Measurements from ENCODE around the gene RIPOR1. TPM values are rescaled to one million over a fixed set of nuclear protein-coding genes. Genes with fewer than 3 reads are reported as not detected.
"Not testable (repeated sequence)": the region's sequence is repeated elsewhere in the genome, so short reads cannot be mapped to it uniquely, and the experiment has no call there.

RIPOR1 gene
- polyA plus RNA-seq, 6 donors from 2014 or later, result 3.4 to 34.5 (median 16.5) TPM

DNA sequence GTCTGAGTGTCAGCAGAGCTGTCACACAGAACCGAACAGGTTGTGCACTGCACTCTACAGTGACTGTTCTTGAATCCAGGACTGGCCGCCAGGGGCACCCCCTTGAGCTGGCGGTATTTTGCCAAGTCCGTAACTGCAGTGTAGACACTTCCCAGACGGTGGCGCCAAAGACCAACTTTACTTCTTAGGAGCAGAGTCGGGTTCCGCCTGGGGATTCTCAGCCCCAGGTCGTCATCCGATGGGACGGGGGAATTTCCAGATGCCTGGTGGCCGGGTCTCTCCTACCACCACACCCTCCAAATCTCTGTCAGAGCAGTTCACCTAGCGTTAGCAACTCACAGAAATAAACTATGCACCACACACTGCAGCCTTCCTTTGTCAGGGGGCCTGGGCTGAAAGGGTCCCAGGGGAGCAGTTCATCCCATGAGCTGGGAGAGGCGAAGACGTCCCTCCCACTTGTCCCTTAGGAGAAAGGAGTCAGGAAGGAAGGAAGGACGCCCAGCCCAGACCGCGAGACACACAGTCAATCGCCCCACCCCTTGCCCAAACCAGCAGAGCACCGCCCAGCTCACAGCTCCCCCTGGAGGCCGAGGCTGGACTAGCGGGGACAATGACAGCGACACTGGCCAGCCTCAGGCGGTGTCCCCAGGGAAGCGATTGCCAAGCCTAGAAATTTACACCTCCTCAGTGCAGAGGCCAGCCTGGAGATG is 7.4 kb upstream of the RIPOR1 start:
- H3K36me3 Mint-ChIP-seq, result no peaks in the 10 kb centered on the region
- no peaks in the 10 kb centered on the region for H3K9me3 Mint-ChIP-seq

DNA sequence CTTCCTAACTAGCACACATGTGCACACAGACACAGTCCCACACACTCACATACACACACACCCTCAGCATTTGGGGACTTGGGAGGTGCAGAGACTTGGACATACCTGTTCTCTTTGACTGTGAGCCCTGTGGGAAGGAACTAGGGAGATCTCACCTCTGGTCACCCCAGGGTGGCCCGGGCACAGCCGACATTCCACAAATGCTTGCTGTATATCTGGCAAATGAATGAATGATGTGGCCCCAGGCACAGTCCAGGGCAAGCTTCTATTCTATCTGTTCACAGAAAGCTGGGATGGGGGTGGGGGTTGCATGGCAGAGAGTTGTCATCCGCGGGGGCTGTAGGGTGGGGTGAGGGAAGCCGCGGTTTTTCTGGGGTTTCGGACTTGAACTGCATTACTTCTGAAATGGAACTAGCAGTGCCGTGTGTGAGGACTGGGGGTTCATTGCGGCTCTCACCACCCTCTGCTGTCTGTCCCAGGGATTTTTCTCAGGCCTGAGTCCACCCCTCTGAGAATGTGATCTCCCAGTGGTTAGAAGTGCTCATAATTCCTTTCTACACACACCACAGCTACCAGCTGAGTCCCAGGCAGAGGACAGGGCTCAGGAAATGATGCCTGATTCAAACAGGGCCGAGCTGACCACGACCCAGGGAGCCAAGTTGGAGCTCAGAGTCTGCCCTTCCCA is 3.3 kb upstream of the RIPOR1 start:
- Mint-ChIP-seq H3K9me3 (no peaks in the 10 kb centered on the region), H3K27me3 (no peaks in the 10 kb centered on the region), H3K4me1 (peaks cover 37 to 64% (median 56%) of the 10 kb centered on the region in 3 donors), H3K4me3 (peak overlapping the region in 2 of 8 donors; percentile 7 to 85), H3K36me3 (no peaks in the 10 kb centered on the region), H3K27ac (peak overlapping the region in 4 of 6 donors; percentile 13 to 98 (median 80))
- ATAC-seq (ENCODE audit: low read depth in 2 of 2), result no peak
- no peak for DNase-seq

More for the DNA sequence above, 7.4 kb upstream of the RIPOR1 start:
- Mint-ChIP-seq H3K27ac (peak overlapping the region; percentile 99 to 100 (median 100)), H3K4me3 (peak overlapping the region; percentile 84 to 95 (median 94)), H3K4me1 (peaks cover 64 to 88% (median 73%) of the 10 kb centered on the region in 3 donors), H3K27me3 (no peaks in the 10 kb centered on the region)
- peak; percentile 71 to 76 for ATAC-seq (ENCODE audit: low read depth in 2 of 2)
- DNase-seq, result peak; percentile 96

GRCh38 chr16:67526149-67526791 is 2.4 kb upstream of the RIPOR1 start:
- Mint-ChIP-seq H3K4me3 (peak overlapping the region in 6 of 8 donors; percentile 32 to 90 (median 76)), H3K4me1 (peaks cover 34 to 62% (median 56%) of the 10 kb centered on the region in 3 donors), H3K36me3 (no peaks in the 10 kb centered on the region), H3K27me3 (no peaks in the 10 kb centered on the region), H3K27ac (peak overlapping the region in 5 of 6 donors; percentile 37 to 98 (median 82)), H3K9me3 (no peaks in the 10 kb centered on the region)
- DNase-seq, result no peak
- no peak for ATAC-seq (ENCODE audit: low read depth in 2 of 2)

GRCh38 chr16:67528870-67529581 is 397 bp downstream of the RIPOR1 start:
- no peaks in the 10 kb centered on the region for H3K9me3 Mint-ChIP-seq

GRCh38 chr16:67529582-67530012 is 968 bp downstream of the RIPOR1 start:
- H3K36me3 Mint-ChIP-seq, result no peaks in the 10 kb centered on the region
- H3K9me3 Mint-ChIP-seq, result no peaks in the 10 kb centered on the region
- H3K4me1 Mint-ChIP-seq, result peaks cover 45 to 70% (median 64%) of the 10 kb centered on the region in 3 donors
- no peaks in the 10 kb centered on the region for H3K27me3 Mint-ChIP-seq
- H3K27ac Mint-ChIP-seq, result peak overlapping the region; percentile 97 to 100 (median 98)
- DNase-seq (no peak), ATAC-seq (ENCODE audit: low read depth in 2 of 2) (no peak)
- H3K4me3 Mint-ChIP-seq, result peak overlapping the region; percentile 72 to 99 (median 98)

More at GRCh38 chr16:67528870-67529581, 397 bp downstream of the RIPOR1 start:
- DNase-seq (peak; percentile 40), ATAC-seq (ENCODE audit: low read depth in 2 of 2) (peak in 1 of 2 donors; percentile 7)
- Mint-ChIP-seq H3K4me1 (peaks cover 45 to 69% (median 68%) of the 10 kb centered on the region in 3 donors), H3K27me3 (no peaks in the 10 kb centered on the region), H3K4me3 (peak overlapping the region; percentile 72 to 99 (median 98)), H3K27ac (peak overlapping the region; percentile 97 to 100 (median 98)), H3K36me3 (no peaks in the 10 kb centered on the region)

GRCh38 chr16:67530013-67530939 is 1.6 kb downstream of the RIPOR1 start:
- DNase-seq, result peak; percentile 93
- H3K27ac Mint-ChIP-seq, result peak overlapping the region; percentile 98 to 100 (median 99)
- peak; percentile 67 to 70 for ATAC-seq (ENCODE audit: low read depth in 2 of 2)
- peak overlapping the region; percentile 72 to 99 (median 98) for H3K4me3 Mint-ChIP-seq
- H3K36me3 Mint-ChIP-seq, result no peaks in the 10 kb centered on the region
- no peaks in the 10 kb centered on the region for H3K27me3 Mint-ChIP-seq
- no peaks in the 10 kb centered on the region for H3K9me3 Mint-ChIP-seq
- H3K4me1 Mint-ChIP-seq, result peaks cover 47 to 70% (median 62%) of the 10 kb centered on the region in 3 donors

DNA sequence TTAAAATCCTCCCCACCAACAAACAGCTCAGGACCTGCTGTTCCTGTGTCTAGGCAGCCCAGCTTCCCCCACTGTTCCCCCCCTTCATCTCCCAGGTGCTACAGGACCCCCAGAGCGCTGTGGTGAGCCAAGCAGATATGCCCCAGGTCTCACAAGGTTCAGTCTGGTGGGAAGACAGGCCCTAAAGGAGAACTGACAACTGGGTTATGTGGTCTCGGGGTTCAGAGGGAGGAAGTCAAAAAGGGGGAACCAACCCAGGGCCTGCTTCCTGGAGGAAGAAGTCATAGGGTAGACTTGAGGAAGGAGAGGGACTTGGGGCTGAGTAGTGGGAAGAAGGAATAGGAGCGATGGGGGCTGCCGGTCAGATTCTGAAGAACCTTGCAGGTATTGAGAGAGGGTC is 2.6 kb downstream of the RIPOR1 start:
- peak; percentile 46 to 52 for ATAC-seq (ENCODE audit: low read depth in 2 of 2)
- no peaks in the 10 kb centered on the region for H3K36me3 Mint-ChIP-seq
- peaks cover 52 to 72% (median 64%) of the 10 kb centered on the region in 3 donors for H3K4me1 Mint-ChIP-seq
- H3K27ac Mint-ChIP-seq, result peak overlapping the region; percentile 98 to 100 (median 99)
- H3K9me3 Mint-ChIP-seq, result no peaks in the 10 kb centered on the region
- peak overlapping the region; percentile 72 to 98 (median 90) for H3K4me3 Mint-ChIP-seq
- no peaks in the 10 kb centered on the region for H3K27me3 Mint-ChIP-seq
- DNase-seq, result peak; percentile 85

DNA sequence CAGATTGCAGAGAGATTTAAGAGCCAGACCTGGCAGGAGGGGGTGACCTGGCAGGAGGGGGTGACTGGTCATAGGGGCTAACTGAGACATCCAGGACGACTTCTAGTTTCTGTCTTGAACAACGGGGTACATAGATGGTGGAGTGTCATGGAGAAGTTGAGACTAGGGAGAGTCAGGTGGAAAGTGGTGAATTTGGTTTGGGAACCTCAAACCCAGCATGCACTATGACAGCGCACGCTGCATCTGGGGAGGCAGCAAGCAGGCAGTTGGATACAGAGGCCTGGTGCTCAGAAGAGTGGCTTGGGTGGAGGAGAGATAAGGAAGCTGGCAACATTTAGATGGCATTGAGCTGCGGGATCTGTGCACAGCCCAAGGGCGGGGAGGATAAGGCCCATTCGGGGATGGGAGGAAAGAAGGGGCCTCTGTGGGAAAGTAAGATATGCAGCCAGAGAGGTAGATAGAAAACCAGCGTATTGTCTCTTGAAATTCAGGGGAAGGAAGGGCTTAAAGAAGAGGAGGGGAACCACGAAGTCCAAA is 4.5 kb downstream of the RIPOR1 start:
- no peaks in the 10 kb centered on the region for H3K27me3 Mint-ChIP-seq
- peaks cover 63 to 68% (median 65%) of the 10 kb centered on the region in 3 donors for H3K4me1 Mint-ChIP-seq
- peak overlapping the region; percentile 13 to 94 (median 78) for H3K4me3 Mint-ChIP-seq
- peak overlapping the region in 5 of 6 donors; percentile 89 to 99 (median 98) for H3K27ac Mint-ChIP-seq
- ATAC-seq (ENCODE audit: low read depth in 2 of 2) (no peak), DNase-seq (no peak)
- no peaks in the 10 kb centered on the region for H3K9me3 Mint-ChIP-seq
- no peaks in the 10 kb centered on the region for H3K36me3 Mint-ChIP-seq

DNA sequence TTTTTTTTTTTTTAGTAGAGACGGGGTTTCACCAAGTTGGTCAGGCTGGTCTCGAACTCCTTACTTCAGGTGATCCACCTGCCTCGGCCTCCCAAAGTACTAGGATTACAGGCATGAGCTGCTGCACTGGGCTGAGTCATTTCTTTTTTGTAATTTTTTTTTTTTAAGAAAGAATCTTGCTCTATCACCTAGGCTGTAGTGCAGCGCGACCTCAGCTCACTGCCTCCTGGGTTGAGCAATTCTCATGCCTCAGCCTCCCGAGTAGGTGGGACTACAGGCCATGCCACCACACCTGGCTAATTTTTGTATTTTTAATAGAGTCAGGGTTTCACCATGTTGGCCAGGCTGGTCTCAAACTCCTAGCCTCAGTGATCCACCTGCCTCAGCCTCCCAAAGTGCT is 5.4 kb downstream of the RIPOR1 start:
- not testable (repeated sequence) for ATAC-seq (ENCODE audit: low read depth in 2 of 2); H3K36me3 Mint-ChIP-seq; DNase-seq; H3K27me3 Mint-ChIP-seq; H3K9me3 Mint-ChIP-seq
- H3K27ac Mint-ChIP-seq, result peak overlapping the region in 5 of 6 donors; percentile 14 to 98 (median 69)
- peaks cover 67 to 72% (median 72%) of the 10 kb centered on the region in 3 donors for H3K4me1 Mint-ChIP-seq
- H3K4me3 Mint-ChIP-seq, result peak overlapping the region in 4 of 8 donors; percentile 10 to 67 (median 34)

DNA sequence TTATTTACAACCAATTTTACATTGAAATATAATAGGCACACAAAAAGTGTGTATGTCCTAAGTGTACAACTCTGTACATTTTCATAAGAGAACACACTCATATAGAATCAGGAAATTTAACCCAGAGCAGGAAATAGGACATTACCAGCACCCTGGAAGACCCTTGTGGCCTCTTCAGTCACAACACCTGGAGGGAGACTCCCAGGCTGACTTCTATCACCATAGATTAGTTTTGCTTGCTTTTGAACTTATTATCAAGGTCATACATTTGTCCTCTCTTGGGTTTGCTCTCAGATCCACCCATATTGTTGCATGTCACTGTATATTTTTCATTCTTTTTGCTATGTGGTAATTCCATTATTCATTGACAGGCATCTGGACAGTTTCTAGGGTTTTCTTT is 5.8 kb downstream of the RIPOR1 start:
- Mint-ChIP-seq H3K27me3 (no peaks in the 10 kb centered on the region), H3K27ac (peak overlapping the region in 5 of 6 donors; percentile 14 to 98 (median 69)), H3K9me3 (no peaks in the 10 kb centered on the region), H3K4me3 (peak overlapping the region in 5 of 8 donors; percentile 10 to 67 (median 38)), H3K4me1 (peaks cover 71 to 77% (median 76%) of the 10 kb centered on the region in 3 donors), H3K36me3 (no peaks in the 10 kb centered on the region)
- DNase-seq, result no peak
- no peak for ATAC-seq (ENCODE audit: low read depth in 2 of 2)

GRCh38 chr16:67535201-67535600 is 6.6 kb downstream of the RIPOR1 start:
- no peaks in the 10 kb centered on the region for H3K9me3 Mint-ChIP-seq
- H3K27me3 Mint-ChIP-seq, result no peaks in the 10 kb centered on the region
- peak overlapping the region in 4 of 6 donors; percentile 77 to 98 (median 88) for H3K27ac Mint-ChIP-seq
- DNase-seq, result no peak
- ATAC-seq (ENCODE audit: low read depth in 2 of 2), result no peak
- H3K36me3 Mint-ChIP-seq, result no peaks in the 10 kb centered on the region
- H3K4me1 Mint-ChIP-seq, result peaks cover 70 to 80% (median 76%) of the 10 kb centered on the region in 3 donors
- peak overlapping the region in 7 of 8 donors; percentile 50 to 86 (median 81) for H3K4me3 Mint-ChIP-seq

All from naive B cell (primary cell).